ENCODE measurements around the gene JAG1. TPM values are rescaled to one million over a fixed set of nuclear protein-coding genes. Genes with fewer than 3 reads are reported as not detected.
"Not testable (repeated sequence)": the region's sequence is repeated elsewhere in the genome, so short reads cannot be mapped to it uniquely, and the experiment has no call there.

Gene JAG1
- total RNA-seq, 4 donors from 2014 or later = 35.2 to 73.5 (median 65.3) TPM

DNA sequence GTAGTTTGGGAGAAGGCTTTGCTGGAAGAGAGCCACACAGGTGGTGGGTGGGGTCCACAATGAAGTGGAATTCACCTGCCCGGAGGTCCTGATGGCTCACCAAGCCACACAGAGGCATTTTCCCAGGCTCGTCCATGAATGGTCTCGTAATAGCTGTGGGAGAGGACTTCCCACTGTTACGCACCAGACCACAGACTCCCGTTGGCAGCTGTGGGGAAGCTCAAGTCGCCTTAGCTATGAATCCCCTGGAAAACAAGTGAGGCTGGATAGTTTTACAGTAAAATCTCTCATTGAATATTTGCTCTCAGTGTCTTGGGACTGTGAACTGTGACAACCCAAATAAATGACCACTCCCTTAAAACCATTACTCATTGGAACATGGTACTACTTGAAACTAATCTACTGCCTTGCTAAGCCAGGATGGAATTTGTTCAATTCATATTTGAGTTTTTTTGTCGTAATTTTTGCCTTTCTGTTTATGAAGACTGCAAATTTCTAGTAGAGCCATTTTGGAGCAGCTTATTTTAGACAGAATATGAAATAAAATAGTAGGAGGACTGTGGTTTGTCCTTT is 79.4 kb downstream of the JAG1 start:
- DNase-seq = no peak
- no peaks in the 10 kb centered on the region for H3K36me3 ChIP-seq
- no peaks in the 10 kb centered on the region for H3K9me3 ChIP-seq
- no peak overlapping the region for H3K4me3 ChIP-seq
- TF ChIP-seq, protein P1, sequence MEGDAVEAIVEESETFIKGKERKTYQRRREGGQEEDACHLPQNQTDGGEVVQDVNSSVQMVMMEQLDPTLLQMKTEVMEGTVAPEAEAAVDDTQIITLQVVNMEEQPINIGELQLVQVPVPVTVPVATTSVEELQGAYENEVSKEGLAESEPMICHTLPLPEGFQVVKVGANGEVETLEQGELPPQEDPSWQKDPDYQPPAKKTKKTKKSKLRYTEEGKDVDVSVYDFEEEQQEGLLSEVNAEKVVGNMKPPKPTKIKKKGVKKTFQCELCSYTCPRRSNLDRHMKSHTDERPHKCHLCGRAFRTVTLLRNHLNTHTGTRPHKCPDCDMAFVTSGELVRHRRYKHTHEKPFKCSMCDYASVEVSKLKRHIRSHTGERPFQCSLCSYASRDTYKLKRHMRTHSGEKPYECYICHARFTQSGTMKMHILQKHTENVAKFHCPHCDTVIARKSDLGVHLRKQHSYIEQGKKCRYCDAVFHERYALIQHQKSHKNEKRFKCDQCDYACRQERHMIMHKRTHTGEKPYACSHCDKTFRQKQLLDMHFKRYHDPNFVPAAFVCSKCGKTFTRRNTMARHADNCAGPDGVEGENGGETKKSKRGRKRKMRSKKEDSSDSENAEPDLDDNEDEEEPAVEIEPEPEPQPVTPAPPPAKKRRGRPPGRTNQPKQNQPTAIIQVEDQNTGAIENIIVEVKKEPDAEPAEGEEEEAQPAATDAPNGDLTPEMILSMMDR (IDR thresholded peaks at IDR 0.05) = no peak
- no peak for TF ChIP-seq POLR2A (IDR thresholded peaks at IDR 0.05)
- H3K4me1 ChIP-seq = no peaks in the 10 kb centered on the region
- H3K27ac ChIP-seq = no peak overlapping the region
- H3K27me3 ChIP-seq = no peaks in the 10 kb centered on the region

DNA sequence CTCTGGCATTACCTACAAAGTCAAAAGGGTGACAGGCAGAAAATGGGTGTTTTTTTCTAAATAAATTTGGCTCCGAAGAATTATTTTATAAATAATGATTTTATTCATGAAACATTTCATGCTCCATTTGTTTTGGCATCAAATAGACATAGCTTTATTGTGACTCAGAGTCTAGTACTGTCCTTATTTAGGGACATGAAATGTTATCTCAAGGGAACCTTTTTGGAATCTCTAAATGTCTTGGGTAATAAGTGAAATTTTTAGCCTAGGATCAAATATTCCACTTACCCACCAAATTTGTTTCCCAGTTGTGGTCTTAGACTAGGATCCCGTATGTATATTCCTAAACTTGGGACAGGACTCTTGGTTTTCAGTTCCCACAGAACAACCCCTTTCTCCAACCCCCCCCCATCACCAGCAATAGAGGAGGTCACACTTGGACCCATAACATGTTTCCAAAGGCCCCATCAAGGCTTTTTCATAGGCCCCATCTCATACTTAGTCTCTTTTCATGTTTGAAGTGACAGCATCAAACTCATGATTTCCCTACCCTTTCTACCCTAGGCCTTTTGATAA is 81.8 kb downstream of the JAG1 start:
- H3K27ac ChIP-seq = peak overlapping the region in 2 of 4 donors; percentile 6 to 35

DNA sequence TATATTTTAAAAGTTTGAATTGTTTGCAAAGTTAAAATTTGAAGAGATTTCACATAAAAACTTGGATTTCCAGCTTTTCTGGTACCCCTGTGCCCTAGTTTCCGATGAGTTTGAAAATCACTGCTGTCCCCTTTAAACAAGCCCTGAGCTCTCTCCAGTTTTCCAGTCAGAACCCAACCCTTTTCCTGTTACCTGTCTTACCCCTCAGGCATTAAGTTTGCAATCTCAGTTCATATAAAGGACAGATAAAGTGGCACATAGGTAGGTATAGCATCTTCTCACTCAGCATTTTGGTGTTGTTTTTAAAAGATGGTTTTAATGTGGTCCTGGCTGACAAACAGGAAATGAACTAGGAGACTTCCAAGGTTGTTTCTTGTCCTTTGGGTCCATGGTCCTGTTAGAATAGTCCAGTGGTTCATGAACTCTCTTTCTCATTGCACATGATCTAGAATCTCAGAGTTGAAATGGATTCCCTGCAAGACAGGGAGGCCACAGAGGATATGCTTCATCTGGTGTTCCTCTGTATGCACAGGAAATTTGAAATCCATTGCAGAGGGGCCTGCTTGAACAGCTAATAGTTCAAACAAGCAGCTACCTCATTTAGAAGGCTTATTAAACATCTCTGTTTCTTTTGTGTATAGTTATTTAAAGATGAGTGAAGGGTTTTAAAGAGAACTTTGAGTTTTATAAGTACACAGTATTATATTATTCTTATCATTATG is 82.7 kb downstream of the JAG1 start:
- Histone ChIP-seq H3K4me3 (no peak overlapping the region), H3K27me3 (no peaks in the 10 kb centered on the region), H3K36me3 (no peaks in the 10 kb centered on the region), H3K4me1 (no peaks in the 10 kb centered on the region), H3K9me3 (no peaks in the 10 kb centered on the region), H3K27ac (peak overlapping the region in 1 of 4 donors; percentile 6)
- DNase-seq = no peak
- no peak for TF ChIP-seq POLR2A (IDR thresholded peaks at IDR 0.05)
- TF ChIP-seq, protein P1 (IDR thresholded peaks at IDR 0.05) = no peak

More for the DNA sequence above, 81.8 kb downstream of the JAG1 start:
- no peak for TF ChIP-seq POLR2A (IDR thresholded peaks at IDR 0.05)
- TF ChIP-seq, protein P1 (IDR thresholded peaks at IDR 0.05) = no peak
- no peaks in the 10 kb centered on the region for H3K9me3 ChIP-seq
- no peak for DNase-seq
- no peak overlapping the region for H3K4me3 ChIP-seq
- no peaks in the 10 kb centered on the region for H3K4me1 ChIP-seq
- H3K27me3 ChIP-seq = no peaks in the 10 kb centered on the region
- H3K36me3 ChIP-seq = no peaks in the 10 kb centered on the region

DNA sequence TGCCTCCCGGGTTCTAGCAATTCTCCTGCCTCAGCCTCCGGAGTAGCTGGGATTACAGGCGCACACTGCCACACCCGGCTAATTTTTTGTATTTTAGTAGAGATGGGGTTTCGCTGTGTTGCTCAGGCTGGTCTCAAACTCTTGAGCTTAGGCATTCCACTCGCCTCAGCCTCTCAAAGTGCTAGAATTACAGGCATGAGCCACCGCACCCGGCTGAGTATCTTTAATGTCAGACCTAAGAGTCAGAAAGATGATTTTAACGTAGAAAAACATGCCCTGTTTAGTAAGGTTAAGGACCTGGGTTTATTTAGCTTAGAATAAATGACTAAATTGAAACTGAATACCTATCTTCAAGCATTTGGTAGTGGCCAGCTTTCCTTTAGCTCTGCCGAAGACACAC is 83.4 kb downstream of the JAG1 start:
- not testable (repeated sequence) for H3K4me1 ChIP-seq, H3K4me3 ChIP-seq, H3K27ac ChIP-seq, H3K9me3 ChIP-seq, H3K36me3 ChIP-seq, H3K27me3 ChIP-seq, DNase-seq

Small RNA genes within 50 kb of the gene (small RNA-seq; reads per million reads assigned to genes)
- 0 to 0.13 reads per million in 2 donors for gene MIR6870

Other genes starting within 250 kb of the JAG1 start
- gene MKKS, start 239.8 kb downstream of the JAG1 start, total RNA-seq = 10 to 100 TPM; 12.4 to 27.5 (median 19.9) TPM
- 1 to 10 TPM; 6.1 to 9.0 (median 7.9) TPM for gene SLX4IP, start 238.7 kb downstream of the JAG1 start, total RNA-seq